MM.1S (cell line): ENCODE data around the gene PATE1.

ENCODE experiments used
- DNase-seq: peaks from one replicate; pipeline ENCODE4 v3.0.0-alpha.2; 2015
- H2AFZ ChIP-seq: fragments of 300-600 bp; sonication (generic); 2 replicates; pipeline ENCODE4 v1.6.0; 2016; ENCODE audit warnings: antibody characterized with exemption, low read length
- H3F3A ChIP-seq: fragments of 300-600 bp; sonication (generic); 2 replicates; pipeline ENCODE4 v1.6.1; 2016; ENCODE audit warnings: mild to moderate bottlenecking, antibody characterized with exemption, low read length, moderate library complexity, mixed read lengths; ENCODE audit not compliant: insufficient read depth
- H3K27ac ChIP-seq: fragments of 300-600 bp; sonication (generic); 2 replicates; pipeline ENCODE4 v1.5.1; 2016; ENCODE audit warnings: mild to moderate bottlenecking, low read length
- H3K27me3 ChIP-seq: fragments of 300-600 bp; sonication (generic); replicated peaks from 2 replicates; pipeline ENCODE4 v1.6.0; 2016; ENCODE audit warnings: low read length; ENCODE audit not compliant: insufficient read depth
- H3K36me3 ChIP-seq: fragments of 300-600 bp; sonication (generic); replicated peaks from 2 replicates; pipeline ENCODE4 v1.6.1; 2016; ENCODE audit warnings: mild to moderate bottlenecking, low read length, mixed read lengths; ENCODE audit not compliant: insufficient read depth
- H3K4me1 ChIP-seq: fragments of 300-600 bp; sonication (generic); 2 replicates; pipeline ENCODE4 v1.6.1; 2016; ENCODE audit warnings: low read length, mixed read lengths
- H3K4me2 ChIP-seq: fragments of 300-600 bp; sonication (generic); 2 replicates; pipeline ENCODE4 v1.6.0; 2016; ENCODE audit warnings: low read depth, low read length
- H3K4me3 ChIP-seq: fragments of 300-600 bp; sonication (generic); 2 replicates; pipeline ENCODE4 v1.5.1; 2016; ENCODE audit warnings: low read length, mixed read lengths
- H3K79me2 ChIP-seq: fragments of 300-600 bp; sonication (generic); 2 replicates; pipeline ENCODE4 v1.6.1; 2016; ENCODE audit warnings: mixed run types, low read length, mixed read lengths
- H3K9ac ChIP-seq: fragments of 300-600 bp; sonication (generic); 2 replicates; pipeline ENCODE4 v1.6.1; 2016; ENCODE audit warnings: low read length, mixed read lengths
- H3K9me2 ChIP-seq: fragments of 300-600 bp; sonication (generic); replicated peaks from 2 replicates; pipeline ENCODE4 v1.6.1; 2016; ENCODE audit warnings: mild to moderate bottlenecking, low read length, mixed read lengths; ENCODE audit not compliant: insufficient read depth
- H3K9me3 ChIP-seq: fragments of 300-600 bp; sonication (generic); replicated peaks from 2 replicates; pipeline ENCODE4 v1.6.1; 2016; ENCODE audit warnings: mild to moderate bottlenecking, low read length, mixed read lengths; ENCODE audit not compliant: insufficient read depth
- H4K20me1 ChIP-seq: fragments of 300-600 bp; sonication (generic); 2 replicates; pipeline ENCODE4 v1.6.1; 2016; ENCODE audit warnings: mild to moderate bottlenecking, low read length, moderate library complexity, mixed read lengths; ENCODE audit not compliant: insufficient read depth
- CTCF ChIP-seq: fragments of 300-600 bp; sonication (generic); IDR thresholded peaks from 2 replicates; pipeline ENCODE4 v1.5.1; 2016; ENCODE audit warnings: antibody characterized with exemption, low read length, mixed read lengths
- EZH2 ChIP-seq: fragments of 300-600 bp; sonication (generic); optimal IDR thresholded peaks from 2 replicates; pipeline ENCODE3; 2017; ENCODE audit warnings: low read depth, mild to moderate bottlenecking, antibody characterized with exemption, low read length, mixed read lengths
- EZH2phosphoT487 ChIP-seq: fragments of 300-600 bp; sonication (generic); IDR thresholded peaks from 2 replicates; pipeline ENCODE4 v1.6.1; 2018; ENCODE audit warnings: antibody characterized with exemption, low read length

PATE1 gene

GRCh38 chr11:125720781-125721180, 25.3 kb upstream of the PATE1 start:
- Histone ChIP-seq H3F3A (no peaks in the 10 kb centered on the region), H3K27ac (no peak overlapping the region), H3K4me1 (no peaks in the 10 kb centered on the region), H3K27me3 (no peaks in the 10 kb centered on the region), H3K36me3 (no peaks in the 10 kb centered on the region), H3K9me3 (no peaks in the 10 kb centered on the region), H3K79me2 (no peaks in the 10 kb centered on the region), H3K9me2 (no peaks in the 10 kb centered on the region), H3K4me3 (no peak overlapping the region), H4K20me1 (no peaks in the 10 kb centered on the region), H3K4me2 (no peak overlapping the region), H3K9ac (no peak overlapping the region), H2AFZ (no peak overlapping the region)
- TF ChIP-seq EZH2phosphoT487 (no peak), EZH2 (no peak), CTCF (no peak)
- DNase-seq: no peak

- Histone ChIP-seq H3K36me3 (no peaks in the 10 kb centered on the region), H4K20me1 (no peaks in the 10 kb centered on the region), H3K9me2 (no peaks in the 10 kb centered on the region), H3K9ac (no peak overlapping the region), H3K9me3 (no peaks in the 10 kb centered on the region), H3K4me2 (no peak overlapping the region), H3K4me1 (no peaks in the 10 kb centered on the region), H3K27me3 (no peaks in the 10 kb centered on the region), H2AFZ (no peak overlapping the region), H3K4me3 (no peak overlapping the region), H3K79me2 (no peaks in the 10 kb centered on the region), H3K27ac (no peak overlapping the region), H3F3A (no peaks in the 10 kb centered on the region)
- no peak for DNase-seq
- no peak; the same call in 1 of the 2 replicates for TF ChIP-seq CTCF
- TF ChIP-seq EZH2phosphoT487: no peak
- TF ChIP-seq EZH2: no peak
Observed at GRCh38 chr11:125724125-125724524, 22.0 kb upstream of the PATE1 start.

- DNase-seq: no peak
- Histone ChIP-seq H3K4me3 (no peak overlapping the region), H3K9ac (no peak overlapping the region), H3K4me2 (no peak overlapping the region), H3K9me2 (no peaks in the 10 kb centered on the region), H3K36me3 (no peaks in the 10 kb centered on the region), H3F3A (no peaks in the 10 kb centered on the region), H2AFZ (no peak overlapping the region), H3K9me3 (no peaks in the 10 kb centered on the region), H3K4me1 (no peaks in the 10 kb centered on the region), H3K27ac (no peak overlapping the region), H3K27me3 (no peaks in the 10 kb centered on the region), H4K20me1 (no peaks in the 10 kb centered on the region), H3K79me2 (no peaks in the 10 kb centered on the region)
- TF ChIP-seq EZH2 (no peak), CTCF (no peak), EZH2phosphoT487 (no peak)
Observed at GRCh38 chr11:125728969-125729368, 17.1 kb upstream of the PATE1 start.

GRCh38 chr11:125740617-125741016, 5.5 kb upstream of the PATE1 start:
- Histone ChIP-seq H3K27me3 (no peaks in the 10 kb centered on the region), H2AFZ (no peak overlapping the region), H3K79me2 (no peaks in the 10 kb centered on the region), H3K4me3 (no peak overlapping the region), H3K9me2 (no peaks in the 10 kb centered on the region), H4K20me1 (no peaks in the 10 kb centered on the region; the same call in 1 of the 2 replicates), H3K27ac (no peak overlapping the region), H3K4me2 (no peak overlapping the region), H3F3A (no peaks in the 10 kb centered on the region), H3K9ac (no peak overlapping the region), H3K9me3 (no peaks in the 10 kb centered on the region), H3K4me1 (no peaks in the 10 kb centered on the region), H3K36me3 (no peaks in the 10 kb centered on the region)
- TF ChIP-seq EZH2phosphoT487 (no peak), EZH2 (no peak), CTCF (no peak)
- no peak for DNase-seq
